OCI-LY3 (cell line): ENCODE data around the gene NAA40.

Experiments
- H2AFZ ChIP-seq: fragments of 200-600, 300-600 bp; shearing (Covaris generic); 2 replicates; pipeline ENCODE4 v1.6.0; 2014; ENCODE audit warnings: antibody characterized with exemption, low read depth, low read length
- H3K27ac ChIP-seq: fragments of 200-600, 300-600 bp; sonication (generic); 2 replicates; pipeline ENCODE4 v1.5.1; 2014; ENCODE audit warnings: mild to moderate bottlenecking, low read length, moderate library complexity, mixed read lengths
- H3K27me3 ChIP-seq: fragments of 200-600, 300-600 bp; sonication (generic); 2 replicates; pipeline ENCODE4 v1.6.1; 2014; ENCODE audit warnings: low read depth, low read length, mixed read lengths
- H3K36me3 ChIP-seq: fragments of 200-600, 300-600 bp; sonication (generic); replicated peaks from 2 replicates; pipeline ENCODE3; 2014; ENCODE audit warnings: low read depth, low read length, mixed read lengths
- H3K4me1 ChIP-seq: fragments of 300-600, 200-600 bp; sonication (generic); 2 replicates; pipeline ENCODE4 v1.6.1; 2014; ENCODE audit warnings: low read length, mixed read lengths
- H3K4me2 ChIP-seq: fragments of 200-600, 300-600 bp; sonication (generic); 2 replicates; pipeline ENCODE4 v1.6.1; 2014; ENCODE audit warnings: low read length, mixed read lengths
- H3K4me3 ChIP-seq: fragments of 300-600, 200-600 bp; sonication (generic); 2 replicates; pipeline ENCODE4 v1.5.1; 2014; ENCODE audit warnings: antibody characterized with exemption, mild to moderate bottlenecking, low read length, moderate library complexity
- H3K79me2 ChIP-seq: fragments of 300-600, 200-600 bp; shearing (Covaris generic); 2 replicates; pipeline ENCODE4 v1.6.1; 2014; ENCODE audit warnings: mild to moderate bottlenecking, low read length, mixed read lengths
- H3K9ac ChIP-seq: fragments of 300-600, 200-600 bp; shearing (Covaris generic); 2 replicates; pipeline ENCODE4 v1.6.0; 2014; ENCODE audit warnings: mild to moderate bottlenecking, low read length, moderate library complexity
- H3K9me3 ChIP-seq: fragments of 200-600, 300-600 bp; shearing (Covaris generic); 2 replicates; pipeline ENCODE4 v1.6.1; 2014; ENCODE audit warnings: low read length, mixed read lengths; ENCODE audit not compliant: insufficient read depth
- H4K20me1 ChIP-seq: fragments of 200-600, 300-600 bp; sonication (generic); 2 replicates; pipeline ENCODE4 v1.6.1; 2016; ENCODE audit warnings: low read length, mixed read lengths; ENCODE audit not compliant: insufficient read depth
- EZH2phosphoT487 ChIP-seq: fragments of 200-600 bp; shearing (Covaris generic); IDR thresholded peaks from 2 replicates; pipeline ENCODE4 v1.6.1; 2018; ENCODE audit warnings: antibody characterized with exemption, mixed run types, low read depth
- TF ChIP-seq, protein P1 (sequence below): fragments of 200-600, 300-600 bp; sonication (generic); IDR thresholded peaks from 2 replicates; pipeline ENCODE4 v1.5.1; 2014; ENCODE audit warnings: antibody characterized with exemption, low read length, low read depth

NAA40 gene

GRCh38 chr11:63909591-63910506 lies 29.0 kb upstream of the NAA40 start:
- TF ChIP-seq EZH2phosphoT487: no peak
- TF ChIP-seq, protein P1, sequence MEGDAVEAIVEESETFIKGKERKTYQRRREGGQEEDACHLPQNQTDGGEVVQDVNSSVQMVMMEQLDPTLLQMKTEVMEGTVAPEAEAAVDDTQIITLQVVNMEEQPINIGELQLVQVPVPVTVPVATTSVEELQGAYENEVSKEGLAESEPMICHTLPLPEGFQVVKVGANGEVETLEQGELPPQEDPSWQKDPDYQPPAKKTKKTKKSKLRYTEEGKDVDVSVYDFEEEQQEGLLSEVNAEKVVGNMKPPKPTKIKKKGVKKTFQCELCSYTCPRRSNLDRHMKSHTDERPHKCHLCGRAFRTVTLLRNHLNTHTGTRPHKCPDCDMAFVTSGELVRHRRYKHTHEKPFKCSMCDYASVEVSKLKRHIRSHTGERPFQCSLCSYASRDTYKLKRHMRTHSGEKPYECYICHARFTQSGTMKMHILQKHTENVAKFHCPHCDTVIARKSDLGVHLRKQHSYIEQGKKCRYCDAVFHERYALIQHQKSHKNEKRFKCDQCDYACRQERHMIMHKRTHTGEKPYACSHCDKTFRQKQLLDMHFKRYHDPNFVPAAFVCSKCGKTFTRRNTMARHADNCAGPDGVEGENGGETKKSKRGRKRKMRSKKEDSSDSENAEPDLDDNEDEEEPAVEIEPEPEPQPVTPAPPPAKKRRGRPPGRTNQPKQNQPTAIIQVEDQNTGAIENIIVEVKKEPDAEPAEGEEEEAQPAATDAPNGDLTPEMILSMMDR: no peak
- Histone ChIP-seq H3K9ac (no peak overlapping the region), H3K36me3 (peaks cover 37% of the 10 kb centered on the region), H3K79me2 (no peaks in the 10 kb centered on the region), H3K9me3 (no peaks in the 10 kb centered on the region), H4K20me1 (no peaks in the 10 kb centered on the region), H3K4me3 (no peak overlapping the region), H2AFZ (no peak overlapping the region), H3K27me3 (no peaks in the 10 kb centered on the region), H3K27ac (no peak overlapping the region), H3K4me1 (no peaks in the 10 kb centered on the region), H3K4me2 (no peak overlapping the region)

DNA sequence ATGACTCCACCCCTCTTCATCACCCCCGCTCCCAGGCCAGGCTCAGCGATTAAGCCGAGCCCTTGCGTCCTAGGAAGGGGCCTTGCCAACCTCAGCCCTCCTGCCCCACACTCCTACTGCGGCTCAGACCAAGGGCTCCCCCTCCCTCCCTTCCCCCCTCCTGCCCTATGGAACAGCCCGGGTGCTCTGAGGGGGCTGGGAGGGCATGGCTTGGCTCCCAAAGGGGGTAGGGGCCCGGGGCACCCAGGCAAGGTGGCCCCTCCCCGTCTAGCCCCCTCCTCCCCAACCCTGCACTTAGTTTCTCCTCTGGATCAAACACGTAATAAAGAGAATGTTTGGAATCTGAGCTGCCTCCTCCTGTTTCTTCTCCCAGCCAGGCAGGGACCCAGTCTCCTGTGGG lies 28.1 kb upstream of the NAA40 start:
- H3K36me3 ChIP-seq: peaks cover 34% of the 10 kb centered on the region
- H3K4me3 ChIP-seq: no peak overlapping the region
- H3K27me3 ChIP-seq: no peaks in the 10 kb centered on the region
- H3K79me2 ChIP-seq: no peaks in the 10 kb centered on the region
- H2AFZ ChIP-seq: no peak overlapping the region
- no peak overlapping the region for H3K27ac ChIP-seq
- H3K9me3 ChIP-seq: no peaks in the 10 kb centered on the region
- no peak for TF ChIP-seq EZH2phosphoT487
- TF ChIP-seq, protein P1: no peak
- H3K4me1 ChIP-seq: no peaks in the 10 kb centered on the region
- H4K20me1 ChIP-seq: no peaks in the 10 kb centered on the region
- no peak overlapping the region for H3K4me2 ChIP-seq
- H3K9ac ChIP-seq: no peak overlapping the region

DNA sequence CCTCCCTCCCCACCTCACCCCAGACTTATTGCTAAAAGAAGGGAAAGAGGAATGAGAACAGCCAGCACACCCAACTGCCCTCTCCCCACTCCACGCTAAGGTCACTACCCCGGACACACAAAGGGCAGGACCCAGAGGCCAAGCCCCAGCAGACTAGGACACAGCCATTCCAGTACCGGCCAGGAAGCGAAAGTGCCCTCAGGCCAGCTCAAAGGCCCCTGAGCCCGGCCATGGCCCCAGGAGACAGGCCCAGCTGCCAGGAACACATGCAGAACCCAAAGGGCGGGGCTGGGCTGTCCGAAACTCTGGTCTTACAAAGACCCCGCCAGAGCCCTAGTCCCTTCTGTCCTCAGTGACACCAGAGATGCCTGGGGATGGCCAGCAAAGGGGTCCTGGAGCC lies 27.4 kb upstream of the NAA40 start:
- Histone ChIP-seq H3K27me3 (no peaks in the 10 kb centered on the region), H3K27ac (no peak overlapping the region), H2AFZ (no peak overlapping the region), H3K4me3 (no peak overlapping the region), H3K4me2 (no peak overlapping the region), H3K9ac (no peak overlapping the region), H4K20me1 (no peaks in the 10 kb centered on the region), H3K36me3 (peaks cover 30% of the 10 kb centered on the region), H3K9me3 (no peaks in the 10 kb centered on the region), H3K4me1 (no peaks in the 10 kb centered on the region), H3K79me2 (no peaks in the 10 kb centered on the region)
- TF ChIP-seq, protein P1: no peak
- no peak for TF ChIP-seq EZH2phosphoT487

DNA sequence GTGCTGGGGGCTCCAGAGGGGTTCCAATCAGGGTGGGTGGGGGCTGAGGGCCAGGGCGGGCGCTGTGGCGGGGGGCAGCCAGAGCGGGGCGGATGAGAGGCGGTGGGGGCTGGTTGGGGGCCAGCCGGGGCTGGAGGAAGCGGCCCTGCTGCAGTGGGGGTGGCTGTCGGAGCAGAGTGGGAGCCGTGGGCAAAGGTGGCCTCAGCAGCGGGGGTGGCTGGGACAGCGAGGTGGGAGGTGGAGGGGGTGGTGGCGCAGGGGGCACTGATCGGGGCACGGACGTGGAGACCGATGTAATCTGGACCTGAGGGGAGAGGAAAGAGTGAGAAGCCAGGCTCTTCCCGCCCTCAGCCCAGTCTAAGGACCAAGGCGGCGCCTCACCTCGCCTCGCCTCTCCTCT lies 26.9 kb upstream of the NAA40 start:
- Histone ChIP-seq H3K27me3 (no peaks in the 10 kb centered on the region), H3K36me3 (peaks cover 29% of the 10 kb centered on the region), H3K9ac (no peak overlapping the region), H3K27ac (no peak overlapping the region), H4K20me1 (no peaks in the 10 kb centered on the region), H3K9me3 (no peaks in the 10 kb centered on the region), H2AFZ (no peak overlapping the region), H3K79me2 (no peaks in the 10 kb centered on the region), H3K4me1 (no peaks in the 10 kb centered on the region), H3K4me2 (no peak overlapping the region), H3K4me3 (no peak overlapping the region)
- TF ChIP-seq, protein P1: no peak
